GM12873 (cell line): Measurements from ENCODE around the gene TFIP11.

Source experiments
- TF ChIP-seq, protein P1 (sequence below): IDR thresholded peaks from 2 replicates; pipeline ENCODE4 v1.5.1; 2012; ENCODE audit warnings: low read depth, mild to moderate bottlenecking, moderate library complexity, low read length, control low read depth; ENCODE audit not compliant: insufficient read depth; ENCODE audit errors: missing control alignments

TFIP11 gene

DNA sequence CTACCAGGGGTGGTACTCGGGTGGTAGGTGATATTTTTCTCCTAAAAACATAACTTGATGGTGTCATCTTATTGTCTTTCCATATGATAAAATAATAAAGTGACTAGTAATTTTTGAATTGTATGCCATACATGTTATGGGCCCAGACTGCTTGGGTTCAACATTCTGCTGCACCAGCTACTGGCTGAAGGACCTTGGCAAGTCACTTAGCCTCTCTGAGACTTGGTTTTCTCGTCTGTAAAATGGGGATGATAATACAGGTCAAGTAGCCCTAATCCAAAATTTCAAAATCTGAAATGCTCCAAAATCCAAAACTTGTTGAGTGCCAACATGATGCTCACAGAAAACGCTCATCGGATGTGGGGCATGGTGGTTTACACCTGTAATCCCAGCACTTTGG lies 35.6 kb upstream of the TFIP11 start:
- TF ChIP-seq, protein P1, sequence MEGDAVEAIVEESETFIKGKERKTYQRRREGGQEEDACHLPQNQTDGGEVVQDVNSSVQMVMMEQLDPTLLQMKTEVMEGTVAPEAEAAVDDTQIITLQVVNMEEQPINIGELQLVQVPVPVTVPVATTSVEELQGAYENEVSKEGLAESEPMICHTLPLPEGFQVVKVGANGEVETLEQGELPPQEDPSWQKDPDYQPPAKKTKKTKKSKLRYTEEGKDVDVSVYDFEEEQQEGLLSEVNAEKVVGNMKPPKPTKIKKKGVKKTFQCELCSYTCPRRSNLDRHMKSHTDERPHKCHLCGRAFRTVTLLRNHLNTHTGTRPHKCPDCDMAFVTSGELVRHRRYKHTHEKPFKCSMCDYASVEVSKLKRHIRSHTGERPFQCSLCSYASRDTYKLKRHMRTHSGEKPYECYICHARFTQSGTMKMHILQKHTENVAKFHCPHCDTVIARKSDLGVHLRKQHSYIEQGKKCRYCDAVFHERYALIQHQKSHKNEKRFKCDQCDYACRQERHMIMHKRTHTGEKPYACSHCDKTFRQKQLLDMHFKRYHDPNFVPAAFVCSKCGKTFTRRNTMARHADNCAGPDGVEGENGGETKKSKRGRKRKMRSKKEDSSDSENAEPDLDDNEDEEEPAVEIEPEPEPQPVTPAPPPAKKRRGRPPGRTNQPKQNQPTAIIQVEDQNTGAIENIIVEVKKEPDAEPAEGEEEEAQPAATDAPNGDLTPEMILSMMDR = no peak

DNA sequence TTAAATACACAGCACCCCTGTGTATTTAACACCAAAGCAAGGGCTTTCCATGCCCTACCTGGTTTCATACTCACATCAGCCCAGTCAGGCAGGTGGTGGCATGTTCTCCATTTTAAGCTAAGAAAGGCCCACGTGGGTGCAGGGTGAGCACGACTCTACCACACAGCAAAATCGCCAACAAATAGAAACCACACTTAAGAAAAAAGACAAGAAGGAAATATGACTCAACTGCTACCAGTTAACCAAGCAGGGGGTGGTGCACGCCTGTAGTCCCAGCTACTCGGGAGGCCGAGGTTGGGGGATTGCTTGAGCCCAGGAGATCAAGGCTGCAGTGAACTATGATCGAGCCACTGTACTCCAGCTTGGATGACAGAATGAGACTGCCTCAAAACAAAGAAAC lies 35.2 kb upstream of the TFIP11 start:
- TF ChIP-seq, protein P1 = no peak

DNA sequence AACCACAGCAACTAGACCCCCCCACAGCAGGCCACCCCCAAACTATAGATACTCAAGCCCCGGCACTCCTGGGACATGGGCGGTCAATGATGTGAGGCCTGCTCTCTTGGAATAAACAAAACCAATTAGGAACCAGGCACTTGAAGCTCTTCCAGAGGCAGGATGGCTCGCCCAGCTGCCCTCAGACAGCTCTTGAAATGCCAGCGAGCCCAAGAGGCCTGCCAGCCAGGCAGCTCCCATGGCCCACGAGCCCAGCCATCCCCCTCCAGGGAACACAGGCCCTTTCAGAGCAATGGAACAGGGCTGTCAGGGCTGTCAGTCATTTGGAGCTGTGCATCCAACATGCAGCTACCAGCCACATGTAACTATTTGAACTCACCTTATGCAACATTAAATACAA lies 34.0 kb upstream of the TFIP11 start:
- TF ChIP-seq, protein P1 = no peak

DNA sequence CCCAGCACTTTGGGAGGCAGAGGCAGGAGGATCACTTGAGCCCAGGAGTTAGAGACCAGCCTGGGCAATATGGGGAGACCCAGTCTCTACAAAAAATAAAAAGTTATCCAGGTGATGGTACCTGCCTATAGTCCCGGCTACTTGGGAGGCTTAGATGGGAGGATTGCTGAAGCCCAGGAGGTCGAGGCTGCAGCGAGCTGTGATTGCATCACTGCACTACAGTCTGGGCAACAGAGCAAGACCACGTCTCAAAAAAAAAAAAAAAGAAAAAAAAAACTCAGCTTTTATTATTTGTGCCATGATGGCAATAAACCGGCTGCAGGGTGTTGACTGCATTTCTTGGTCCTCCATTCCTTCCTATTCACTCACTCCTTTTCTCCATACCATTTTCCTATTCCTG lies 33.6 kb upstream of the TFIP11 start:
- TF ChIP-seq, protein P1 = no peak

DNA sequence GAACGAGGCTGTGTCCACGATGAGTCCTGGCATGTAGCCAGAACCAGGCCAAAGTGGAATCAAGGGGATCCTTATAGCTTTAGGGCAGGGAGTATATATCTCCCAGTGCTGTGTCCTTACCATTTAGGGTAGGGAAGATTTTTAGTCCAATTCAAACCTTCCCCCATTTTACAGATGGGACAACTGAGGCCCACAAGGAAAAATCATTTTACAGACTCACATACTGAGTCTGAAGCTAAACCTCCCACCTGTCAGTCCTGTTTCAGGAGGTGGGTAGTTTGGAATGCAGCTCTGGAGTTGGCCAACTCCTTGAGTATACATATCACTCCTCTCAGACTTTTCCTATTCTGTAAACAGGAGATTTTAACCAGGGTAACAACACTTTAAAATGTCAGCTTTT lies 33.1 kb upstream of the TFIP11 start:
- TF ChIP-seq, protein P1 = no peak

DNA sequence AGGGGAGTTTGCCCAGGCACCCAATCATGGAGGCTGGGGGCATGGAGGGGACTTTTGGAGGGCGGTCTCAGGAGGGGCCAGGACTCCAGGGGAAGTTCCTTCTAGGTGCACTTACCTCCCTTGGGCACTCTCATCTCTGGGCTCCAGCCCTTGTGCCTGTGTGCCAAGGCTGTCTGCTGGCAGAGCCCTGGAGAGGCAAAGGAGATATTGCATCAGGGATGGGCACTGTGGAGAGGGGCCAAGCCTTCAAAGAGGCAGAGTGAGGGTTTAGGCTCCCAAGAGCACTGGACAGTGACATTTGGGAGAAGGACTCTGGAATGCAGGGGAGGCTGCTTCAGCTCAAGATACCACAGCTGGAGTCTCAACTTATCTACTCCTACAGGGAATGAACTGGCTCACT lies 32.2 kb upstream of the TFIP11 start:
- TF ChIP-seq, protein P1 = no peak

DNA sequence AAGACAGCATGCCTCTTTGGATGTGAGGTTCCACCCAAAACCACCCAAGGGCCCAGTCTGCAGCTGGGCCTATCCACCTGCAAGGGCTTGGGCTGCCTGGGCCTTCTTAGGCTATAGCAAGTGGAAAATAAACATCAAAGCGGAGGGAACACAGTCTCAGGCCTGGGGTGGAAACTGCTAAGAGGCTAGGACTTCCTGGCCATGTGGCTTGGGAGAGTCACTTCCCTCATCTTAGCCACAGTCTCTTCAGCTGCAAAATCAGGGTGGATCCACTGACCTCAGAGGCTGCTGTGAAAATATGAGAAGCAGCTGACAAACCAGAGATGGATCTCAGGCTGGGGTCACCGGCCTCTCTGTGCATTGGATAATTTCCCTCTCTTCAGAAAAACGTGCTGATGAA lies 30.6 kb upstream of the TFIP11 start:
- TF ChIP-seq, protein P1 = no peak

DNA sequence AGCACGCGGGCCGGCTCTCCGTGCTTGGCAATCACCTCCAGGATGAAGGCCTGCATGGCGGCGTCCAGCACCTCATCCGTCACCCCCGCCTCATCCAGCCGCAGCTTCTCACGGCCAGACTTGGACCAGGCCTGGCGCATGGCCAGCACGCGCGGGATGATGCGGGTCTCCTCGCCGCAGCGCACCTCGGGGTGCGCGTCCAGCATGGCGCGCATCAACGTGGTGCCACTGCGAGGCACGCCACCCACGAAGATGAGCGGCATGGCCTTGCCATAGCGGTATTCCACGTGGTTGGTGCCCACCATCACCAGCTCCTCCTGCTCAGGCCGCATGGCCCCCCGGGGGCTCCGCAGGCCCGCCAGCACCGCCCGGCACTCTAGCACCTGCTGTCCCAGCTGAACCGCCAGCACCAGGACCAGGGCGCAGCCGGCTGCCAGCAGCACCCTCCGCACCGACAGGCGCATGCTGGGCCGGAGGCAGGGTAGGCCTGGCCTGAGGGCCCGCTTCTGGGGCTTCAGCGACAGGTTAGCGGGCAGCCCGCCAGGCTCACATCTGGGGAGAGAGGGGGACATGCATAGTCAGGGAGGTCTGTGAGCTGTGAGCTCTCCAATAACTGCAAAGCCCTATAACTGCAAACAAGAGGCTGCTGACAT lies 29.0 kb upstream of the TFIP11 start:
- TF ChIP-seq, protein P1 = no peak
